Measurements from ENCODE around the gene BRSK2. TPM values are rescaled to one million over a fixed set of nuclear protein-coding genes. Genes with fewer than 3 reads are reported as not detected.

Gene BRSK2
- total RNA-seq, 1 donor from 2014 or later: 49.2 TPM

- Mint-ChIP-seq H3K9me3 (ENCODE audit: low read depth) (no peaks in the 10 kb centered on the region), H3K4me3 (ENCODE audit: low read depth) (no peak overlapping the region), H3K27me3 (no peaks in the 10 kb centered on the region), H3K36me3 (ENCODE audit: insufficient read depth) (no peaks in the 10 kb centered on the region), H3K27ac (no peak overlapping the region), H3K4me1 (ENCODE audit: low read depth) (no peaks in the 10 kb centered on the region)
- no peak for DNase-seq (ENCODE audit: low spot score, unreplicated experiment)
- TF ChIP-seq CTCF (IDR thresholded peaks at IDR 0.05; ENCODE audit: unreplicated experiment): no peak
Measured at GRCh38 chr11:1457326-1457680, 67.6 kb downstream of the BRSK2 start.

- Mint-ChIP-seq H3K36me3 (ENCODE audit: insufficient read depth) (no peaks in the 10 kb centered on the region), H3K27me3 (no peaks in the 10 kb centered on the region), H3K27ac (no peak overlapping the region), H3K9me3 (ENCODE audit: low read depth) (no peaks in the 10 kb centered on the region), H3K4me3 (ENCODE audit: low read depth) (no peak overlapping the region), H3K4me1 (ENCODE audit: low read depth) (no peaks in the 10 kb centered on the region)
- no peak for DNase-seq (ENCODE audit: low spot score, unreplicated experiment)
- TF ChIP-seq CTCF (IDR thresholded peaks at IDR 0.05; ENCODE audit: unreplicated experiment): no peak
Measured at GRCh38 chr11:1457856-1458255, 68.1 kb downstream of the BRSK2 start.

GRCh38 chr11:1458340-1459218, 68.8 kb downstream of the BRSK2 start:
- Mint-ChIP-seq H3K9me3 (ENCODE audit: low read depth) (no peaks in the 10 kb centered on the region), H3K4me1 (ENCODE audit: low read depth) (no peaks in the 10 kb centered on the region), H3K27me3 (no peaks in the 10 kb centered on the region), H3K27ac (no peak overlapping the region), H3K36me3 (ENCODE audit: insufficient read depth) (no peaks in the 10 kb centered on the region), H3K4me3 (ENCODE audit: low read depth) (no peak overlapping the region)
- TF ChIP-seq CTCF (IDR thresholded peaks at IDR 0.05; ENCODE audit: unreplicated experiment): no peak
- DNase-seq (ENCODE audit: low spot score, unreplicated experiment): no peak

GRCh38 chr11:1459219-1459575, 69.5 kb downstream of the BRSK2 start:
- H3K4me1 Mint-ChIP-seq (ENCODE audit: low read depth): no peaks in the 10 kb centered on the region
- no peak overlapping the region for H3K27ac Mint-ChIP-seq
- no peaks in the 10 kb centered on the region for H3K27me3 Mint-ChIP-seq
- H3K9me3 Mint-ChIP-seq (ENCODE audit: low read depth): no peaks in the 10 kb centered on the region
- TF ChIP-seq CTCF (IDR thresholded peaks at IDR 0.05; ENCODE audit: unreplicated experiment): no peak
- peaks cover 4% of the 10 kb centered on the region for H3K36me3 Mint-ChIP-seq (ENCODE audit: insufficient read depth)
- no peak overlapping the region for H3K4me3 Mint-ChIP-seq (ENCODE audit: low read depth)
- DNase-seq (ENCODE audit: low spot score, unreplicated experiment): no peak

GRCh38 chr11:1459764-1460395, 70.1 kb downstream of the BRSK2 start:
- DNase-seq (ENCODE audit: low spot score, unreplicated experiment): no peak
- Mint-ChIP-seq H3K4me3 (ENCODE audit: low read depth) (no peak overlapping the region), H3K9me3 (ENCODE audit: low read depth) (no peaks in the 10 kb centered on the region), H3K27ac (no peak overlapping the region), H3K36me3 (ENCODE audit: insufficient read depth) (peaks cover 4% of the 10 kb centered on the region), H3K27me3 (no peaks in the 10 kb centered on the region), H3K4me1 (ENCODE audit: low read depth) (no peaks in the 10 kb centered on the region)
- no peak for TF ChIP-seq CTCF (IDR thresholded peaks at IDR 0.05; ENCODE audit: unreplicated experiment)

All from progenitor cell of endocrine pancreas (in vitro differentiated cells).